ENCODE measurements around the gene TBL1XR1. TPM values are rescaled to one million over a fixed set of nuclear protein-coding genes. Genes with fewer than 3 reads are reported as not detected.

The TBL1XR1 gene
- total and polyA plus RNA-seq, 2 of the 8 experiments (the other 6 are each of a cell fraction or from before 2014, with no cell fraction given) = 28.1 to 147 TPM

- TF ChIP-seq CREB1 (IDR thresholded peaks at IDR 0.05) (no peak), TAF7 (optimal IDR thresholded peaks at IDR 0.05; ENCODE audit: borderline replicate concordance, low read depth, low read length) (no peak), KDM1A (IDR thresholded peaks at IDR 0.05; ENCODE audit: borderline replicate concordance, low read length) (no peak)
Observed at GRCh38 chr3:177229791-177230190, 32.5 kb upstream of the TBL1XR1 start (continued).

Measured in H1 (cell line).